Measurements from ENCODE around the gene GIPC1. TPM values are rescaled to one million over a fixed set of nuclear protein-coding genes. Genes with fewer than 3 reads are reported as not detected.

Gene GIPC1
- polyA plus RNA-seq, 1 of the 3 experiments (the other 2 are of a cell fraction): 144 TPM

- Histone ChIP-seq H3K9ac (no peak overlapping the region), H2AFZ (ENCODE audit: low read depth) (no peak overlapping the region), H3K27ac (ENCODE audit: low read depth in 2 of 2, low read length in 1 of 2) (no peak overlapping the region), H4K20me1 (ENCODE audit: insufficient read depth) (peaks cover 36% of the 10 kb centered on the region), H3F3A (replicated peaks; ENCODE audit: insufficient read depth) (peaks cover 38% of the 10 kb centered on the region), H3K79me2 (ENCODE audit: insufficient read depth) (peaks cover 44% of the 10 kb centered on the region), H3K4me2 (0 out of 2 replicates have a peak overlapping the region, but pooled peaks have one; percentile 95), H3K9me2 (no peaks in the 10 kb centered on the region), H3K4me1 (ENCODE audit: control insufficient read depth in 1 of 2, insufficient read depth in 2 of 2, low read depth in 1 of 2, low read length in 1 of 2) (peaks cover 24 to 29% of the 10 kb centered on the region in 2 experiments; a peak in 3 of 4 replicates), H3K36me3 (replicated peaks in 1 of 2; ENCODE audit: control insufficient read depth in 1 of 2, insufficient read depth in 2 of 2, low read length in 1 of 2) (peaks cover 22 to 29% of the 10 kb centered on the region in 2 experiments), H3K4me3 (ENCODE audit: low read depth in 2 of 2, low read length in 1 of 2) (no peak overlapping the region), H3K27me3 (ENCODE audit: insufficient read depth) (no peaks in the 10 kb centered on the region), H3K9me3 (no peaks in the 10 kb centered on the region)
- TF ChIP-seq NFIC (IDR thresholded peaks at IDR 0.05; ENCODE audit: borderline replicate concordance) (no peak), FOXM1 (IDR thresholded peaks at IDR 0.05; ENCODE audit: low read depth) (no peak), CHD2 (IDR thresholded peaks at IDR 0.05; ENCODE audit: low read length, partially characterized antibody) (no peak), MAX (IDR thresholded peaks at IDR 0.05; ENCODE audit: low read depth) (no peak)
- ChIA-PET CTCF (interaction anchor here (1.0 to 1.3 kb wide), 3 partner anchors 9 to 42 kb away, joined by 3 to 4 read pairs (median 4); no protein-coding TSS in a partner anchor), POLR2A (no interaction called here)
- WGBS (ENCODE audit: low lambda C conversion rate): 74% methylated on average over 7 of the region's 8 CpGs
- no peak for DNase-seq
These were observed 18.4 kb upstream of the GIPC1 start for GRCh38 chr19:14514215-14514863.

- Histone ChIP-seq H4K20me1 (ENCODE audit: insufficient read depth) (peaks cover 35% of the 10 kb centered on the region), H3K4me2 (no peak overlapping the region), H3K9me2 (no peaks in the 10 kb centered on the region), H3F3A (replicated peaks; ENCODE audit: insufficient read depth) (peaks cover 33% of the 10 kb centered on the region), H3K79me2 (ENCODE audit: insufficient read depth) (peaks cover 37% of the 10 kb centered on the region), H3K27ac (ENCODE audit: low read depth in 2 of 2, low read length in 1 of 2) (no peak overlapping the region), H2AFZ (ENCODE audit: low read depth) (no peak overlapping the region), H3K4me1 (ENCODE audit: control insufficient read depth in 1 of 2, insufficient read depth in 2 of 2, low read depth in 1 of 2, low read length in 1 of 2) (peaks cover 21% of the 10 kb centered on the region in 2 experiments; a peak in 2 of 4 replicates), H3K27me3 (ENCODE audit: insufficient read depth) (no peaks in the 10 kb centered on the region), H3K36me3 (replicated peaks in 1 of 2; ENCODE audit: control insufficient read depth in 1 of 2, insufficient read depth in 2 of 2, low read length in 1 of 2) (peaks cover 22 to 29% of the 10 kb centered on the region in 2 experiments), H3K9me3 (no peaks in the 10 kb centered on the region), H3K4me3 (ENCODE audit: low read depth in 2 of 2, low read length in 1 of 2) (no peak overlapping the region), H3K9ac (no peak overlapping the region)
- ChIA-PET CTCF (interaction anchor here (0.6 to 0.9 kb wide), 2 partner anchors 12 to 33 kb away, joined by 3 read pairs; no protein-coding TSS in a partner anchor), POLR2A (no interaction called here)
- WGBS (ENCODE audit: low lambda C conversion rate): 97% methylated on average over 14 of the region's 14 CpGs
- DNase-seq: no peak
- TF ChIP-seq GABPA (IDR thresholded peaks at IDR 0.05; ENCODE audit: low read depth) (no peak), ZBTB33 (IDR thresholded peaks at IDR 0.05; ENCODE audit: borderline replicate concordance, low read depth) (no peak)
These were observed 16.6 kb upstream of the GIPC1 start for GRCh38 chr19:14512406-14512961.

- DNase-seq: no peak
- CTCF ChIA-PET: interaction anchor here (1.9 kb wide), 1 partner anchor 27 kb away, joined by 4 read pairs; no protein-coding TSS in a partner anchor
These were observed 15.3 kb upstream of the GIPC1 start for GRCh38 chr19:14511229-14511593.

More at GRCh38 chr19:14511229-14511593, 15.3 kb upstream of the GIPC1 start:
- peaks cover 24% of the 10 kb centered on the region for H3K79me2 ChIP-seq (ENCODE audit: insufficient read depth)
- H3K9me2 ChIP-seq: no peaks in the 10 kb centered on the region
- H3K27ac ChIP-seq (ENCODE audit: low read depth in 2 of 2, low read length in 1 of 2): peak overlapping the region in 1 of 2 experiments; percentile 80; a peak in 2 of 4 replicates
- POLR2A ChIA-PET: no interaction called here
- 91% methylated on average over 4 of the region's 4 CpGs for WGBS (ENCODE audit: low lambda C conversion rate)
- H3K36me3 ChIP-seq (replicated peaks in 1 of 2; ENCODE audit: control insufficient read depth in 1 of 2, insufficient read depth in 2 of 2, low read length in 1 of 2): peaks cover 20 to 25% of the 10 kb centered on the region in 2 experiments
- H3K4me2 ChIP-seq: 0 out of 2 replicates have a peak overlapping the region, but pooled peaks have one; percentile 31
- no peak overlapping the region for H3K9ac ChIP-seq
- H3K9me3 ChIP-seq: no peaks in the 10 kb centered on the region
- peaks cover 12 to 21% of the 10 kb centered on the region in 2 experiments; a peak in 2 of 4 replicates for H3K4me1 ChIP-seq (ENCODE audit: control insufficient read depth in 1 of 2, insufficient read depth in 2 of 2, low read depth in 1 of 2, low read length in 1 of 2)
- H3K4me3 ChIP-seq (ENCODE audit: low read depth in 2 of 2, low read length in 1 of 2): no peak overlapping the region
- no peaks in the 10 kb centered on the region for H3K27me3 ChIP-seq (ENCODE audit: insufficient read depth)
- no peak overlapping the region for H2AFZ ChIP-seq (ENCODE audit: low read depth)
- peaks cover 46% of the 10 kb centered on the region for H3F3A ChIP-seq (replicated peaks; ENCODE audit: insufficient read depth)
- peaks cover 22% of the 10 kb centered on the region for H4K20me1 ChIP-seq (ENCODE audit: insufficient read depth)
- TF ChIP-seq FOXJ3 (CRISPR knock-in tag; IDR thresholded peaks at IDR 0.05): no peak
- TF ChIP-seq FOXM1 (IDR thresholded peaks at IDR 0.05; ENCODE audit: low read depth): no peak
